Measurements from ENCODE around the gene MAP3K19.
"Not testable (repeated sequence)": the region's sequence is repeated elsewhere in the genome, so short reads cannot be mapped to it uniquely, and the experiment has no call there.

Gene MAP3K19, protein sequence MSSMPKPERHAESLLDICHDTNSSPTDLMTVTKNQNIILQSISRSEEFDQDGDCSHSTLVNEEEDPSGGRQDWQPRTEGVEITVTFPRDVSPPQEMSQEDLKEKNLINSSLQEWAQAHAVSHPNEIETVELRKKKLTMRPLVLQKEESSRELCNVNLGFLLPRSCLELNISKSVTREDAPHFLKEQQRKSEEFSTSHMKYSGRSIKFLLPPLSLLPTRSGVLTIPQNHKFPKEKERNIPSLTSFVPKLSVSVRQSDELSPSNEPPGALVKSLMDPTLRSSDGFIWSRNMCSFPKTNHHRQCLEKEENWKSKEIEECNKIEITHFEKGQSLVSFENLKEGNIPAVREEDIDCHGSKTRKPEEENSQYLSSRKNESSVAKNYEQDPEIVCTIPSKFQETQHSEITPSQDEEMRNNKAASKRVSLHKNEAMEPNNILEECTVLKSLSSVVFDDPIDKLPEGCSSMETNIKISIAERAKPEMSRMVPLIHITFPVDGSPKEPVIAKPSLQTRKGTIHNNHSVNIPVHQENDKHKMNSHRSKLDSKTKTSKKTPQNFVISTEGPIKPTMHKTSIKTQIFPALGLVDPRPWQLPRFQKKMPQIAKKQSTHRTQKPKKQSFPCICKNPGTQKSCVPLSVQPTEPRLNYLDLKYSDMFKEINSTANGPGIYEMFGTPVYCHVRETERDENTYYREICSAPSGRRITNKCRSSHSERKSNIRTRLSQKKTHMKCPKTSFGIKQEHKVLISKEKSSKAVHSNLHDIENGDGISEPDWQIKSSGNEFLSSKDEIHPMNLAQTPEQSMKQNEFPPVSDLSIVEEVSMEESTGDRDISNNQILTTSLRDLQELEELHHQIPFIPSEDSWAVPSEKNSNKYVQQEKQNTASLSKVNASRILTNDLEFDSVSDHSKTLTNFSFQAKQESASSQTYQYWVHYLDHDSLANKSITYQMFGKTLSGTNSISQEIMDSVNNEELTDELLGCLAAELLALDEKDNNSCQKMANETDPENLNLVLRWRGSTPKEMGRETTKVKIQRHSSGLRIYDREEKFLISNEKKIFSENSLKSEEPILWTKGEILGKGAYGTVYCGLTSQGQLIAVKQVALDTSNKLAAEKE (N-terminal part only)

DNA sequence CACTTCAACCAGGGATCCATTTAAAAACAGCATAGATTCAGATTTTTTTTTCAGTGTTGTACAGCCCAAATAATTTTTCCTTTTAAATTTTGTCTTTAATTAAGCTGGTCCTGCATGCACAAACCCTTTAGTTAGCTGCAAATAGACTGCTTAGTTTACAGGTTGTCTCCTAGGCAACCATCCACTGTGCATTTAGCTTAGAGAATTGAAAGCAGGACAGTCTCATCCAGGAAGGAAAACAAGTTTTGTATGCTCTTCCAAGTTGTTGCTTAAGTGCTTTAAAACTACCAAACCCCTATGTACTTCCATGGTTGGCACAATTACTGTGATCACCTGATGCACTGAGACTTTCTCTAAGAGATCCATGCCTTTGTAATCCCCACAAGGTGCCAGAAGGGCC is at the start of gene MAP3K19:
Gene MAP3K19, minus strand, starts transcription at position 148 of the 400 bp plus-strand sequence. CDS start 22,800 bp downstream, outside the sequence.
- DNase-seq (ENCODE audit: low read depth) = no peak

DNA sequence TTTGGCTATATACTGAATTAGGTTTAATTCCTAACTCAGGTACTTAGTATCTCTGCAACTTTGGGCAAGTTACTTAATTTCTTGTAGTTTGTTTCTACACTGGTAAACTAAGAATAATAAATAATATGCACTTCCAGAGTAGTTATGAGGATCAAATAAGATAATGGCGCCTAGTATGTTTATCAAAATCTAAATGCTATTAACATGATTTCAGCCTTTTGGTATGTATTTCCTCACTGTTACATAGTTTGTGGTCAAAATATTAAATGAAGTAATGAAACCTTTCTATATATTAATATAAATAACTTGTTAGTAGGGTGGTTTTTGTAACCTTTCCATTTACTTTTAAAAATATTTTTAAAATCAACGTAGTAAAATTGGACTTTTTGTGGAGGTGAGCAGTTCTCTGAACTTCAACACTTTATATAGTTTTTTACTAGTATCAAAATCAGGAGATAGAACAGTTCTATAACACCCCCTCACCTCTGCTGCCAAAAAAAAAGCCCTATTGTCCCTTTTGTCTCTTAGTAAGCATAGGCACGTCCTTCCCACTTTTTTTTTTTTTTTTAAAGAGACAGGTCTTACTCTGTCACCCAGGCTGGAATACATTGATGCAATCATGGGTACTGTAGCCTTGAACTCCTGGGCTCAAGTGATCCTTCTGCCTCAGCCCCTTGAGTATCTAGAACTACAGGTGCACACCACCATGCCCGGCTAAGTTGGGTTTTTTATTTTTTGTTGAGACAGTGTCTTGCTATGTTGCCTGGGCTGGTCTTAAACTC is 49.6 kb upstream of the MAP3K19 start:
- DNase-seq (ENCODE audit: low read depth) = no peak

DNA sequence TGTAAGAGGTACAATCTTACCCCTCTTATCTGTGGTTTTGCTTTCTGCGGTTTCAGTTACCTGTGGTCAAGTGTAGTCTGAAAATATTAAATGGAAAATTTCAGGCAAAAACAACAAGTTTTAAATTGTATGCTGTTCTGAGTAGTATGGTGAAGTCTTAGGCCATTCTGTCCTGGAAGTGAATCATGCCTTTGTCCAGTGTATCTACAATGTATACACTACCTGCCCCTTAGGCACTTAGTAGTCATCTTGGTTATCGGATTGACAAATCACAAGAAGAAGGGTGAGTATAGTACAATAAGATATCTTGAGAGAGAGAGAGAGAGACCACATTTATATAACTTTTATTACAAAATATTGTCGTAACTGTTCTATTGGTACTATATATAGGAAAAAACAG is 48.3 kb upstream of the MAP3K19 start:
- DNase-seq (ENCODE audit: low read depth) = no peak

GRCh38 chr2:135094508-135094907 is 47.3 kb upstream of the MAP3K19 start:
- DNase-seq (ENCODE audit: low read depth) = no peak

DNA sequence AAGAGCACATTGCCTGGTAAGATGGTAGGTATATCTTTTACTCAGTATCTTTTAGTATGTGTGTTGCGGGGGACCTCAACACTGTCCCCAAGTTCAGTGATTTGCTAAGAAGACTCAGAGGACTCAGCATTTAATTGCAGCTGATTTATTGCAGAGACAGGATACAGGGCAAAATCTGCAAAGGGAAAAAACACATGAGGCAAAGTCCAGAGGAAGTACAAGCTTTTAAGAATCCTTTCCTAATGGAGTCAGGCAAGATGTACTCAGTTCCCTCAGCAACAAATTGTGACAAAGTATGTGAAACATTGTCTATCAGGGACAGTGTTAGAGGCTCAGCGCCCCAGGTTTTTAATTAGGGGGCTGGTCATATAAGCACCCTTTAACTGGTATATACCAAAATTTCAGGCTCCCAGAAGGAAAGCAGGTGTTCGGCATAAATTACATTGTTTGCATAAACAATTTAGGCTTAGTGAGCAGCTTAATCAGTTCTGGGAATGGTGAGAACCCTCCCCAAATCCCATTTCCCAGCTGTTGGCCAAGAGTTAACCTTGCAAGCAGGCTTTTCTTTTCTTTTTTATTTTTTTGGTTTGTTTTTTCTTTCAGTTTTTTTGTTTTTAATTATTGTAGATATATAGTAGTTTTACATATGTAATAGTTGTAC is 46.6 kb upstream of the MAP3K19 start:
- no peak for DNase-seq (ENCODE audit: low read depth)

DNA sequence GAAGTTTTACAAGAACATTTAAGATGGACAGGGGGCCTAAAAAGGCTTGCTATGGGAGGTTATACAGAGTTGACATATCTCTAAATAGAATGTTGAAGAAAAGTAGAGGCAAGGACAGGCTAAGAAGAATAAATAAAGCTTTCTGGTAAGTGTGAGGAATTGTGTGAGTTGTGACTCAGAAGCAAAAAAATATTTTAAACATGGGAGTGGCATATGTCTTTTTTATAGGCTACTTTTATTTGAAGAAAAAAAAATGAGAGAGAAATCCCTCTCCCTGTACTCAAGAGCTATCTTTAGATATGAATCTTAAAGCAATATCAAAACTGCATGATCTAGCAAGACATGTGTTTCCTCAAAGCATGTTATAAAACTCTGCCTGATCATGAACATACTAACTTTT is 45.9 kb upstream of the MAP3K19 start:
- DNase-seq (ENCODE audit: low read depth) = no peak

DNA sequence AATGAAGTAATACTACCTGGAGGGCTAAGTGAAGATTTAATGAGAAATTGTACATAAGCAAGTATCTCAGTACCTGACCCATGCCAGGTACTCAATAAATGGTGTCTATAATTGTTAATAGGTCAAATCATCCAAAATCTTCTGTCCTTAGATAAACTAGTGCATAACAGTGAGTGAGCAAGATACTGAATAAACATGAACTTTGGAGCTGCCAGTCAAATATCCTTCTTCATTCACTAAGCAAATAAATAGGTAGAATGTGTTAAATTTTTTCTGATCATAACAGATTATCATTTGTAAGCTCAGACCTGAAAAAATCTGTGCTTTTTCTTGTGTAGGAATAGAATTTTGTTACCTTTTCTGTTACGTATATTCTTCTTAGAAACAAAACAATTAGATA is 44.4 kb upstream of the MAP3K19 start:
- no peak for DNase-seq (ENCODE audit: low read depth)

- not testable (repeated sequence) for DNase-seq (ENCODE audit: low read depth)
These were observed 42.4 kb upstream of the MAP3K19 start for GRCh38 chr2:135089597-135089996.

- no peak for DNase-seq (ENCODE audit: low read depth)
These were observed 39.0 kb upstream of the MAP3K19 start for GRCh38 chr2:135086222-135086621.

DNA sequence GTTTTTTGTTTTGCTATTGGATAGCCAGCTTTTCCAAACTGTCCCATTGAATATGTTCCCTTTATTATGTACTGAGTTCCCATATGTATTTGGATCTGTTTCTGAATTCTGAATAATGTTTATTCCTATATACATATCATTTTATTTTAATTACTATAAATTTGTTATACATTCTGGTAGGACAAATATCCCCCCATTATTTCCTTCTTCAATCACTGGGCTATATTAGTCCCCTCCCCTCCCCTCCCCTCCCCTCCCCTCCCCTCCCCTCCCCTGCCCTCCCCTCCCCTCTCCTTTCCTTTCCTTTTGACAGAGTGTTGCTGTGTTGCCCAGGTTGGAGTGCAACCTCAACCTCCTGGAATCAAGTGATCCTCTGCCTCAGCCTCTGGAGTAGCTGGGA is 31.2 kb upstream of the MAP3K19 start:
- no peak for DNase-seq (ENCODE audit: low read depth)

- DNase-seq (ENCODE audit: low read depth) = no peak
These were observed 29.3 kb upstream of the MAP3K19 start for GRCh38 chr2:135076556-135076955.

GRCh38 chr2:135074216-135074615 is 27.0 kb upstream of the MAP3K19 start:
- no peak for DNase-seq (ENCODE audit: low read depth)

DNA sequence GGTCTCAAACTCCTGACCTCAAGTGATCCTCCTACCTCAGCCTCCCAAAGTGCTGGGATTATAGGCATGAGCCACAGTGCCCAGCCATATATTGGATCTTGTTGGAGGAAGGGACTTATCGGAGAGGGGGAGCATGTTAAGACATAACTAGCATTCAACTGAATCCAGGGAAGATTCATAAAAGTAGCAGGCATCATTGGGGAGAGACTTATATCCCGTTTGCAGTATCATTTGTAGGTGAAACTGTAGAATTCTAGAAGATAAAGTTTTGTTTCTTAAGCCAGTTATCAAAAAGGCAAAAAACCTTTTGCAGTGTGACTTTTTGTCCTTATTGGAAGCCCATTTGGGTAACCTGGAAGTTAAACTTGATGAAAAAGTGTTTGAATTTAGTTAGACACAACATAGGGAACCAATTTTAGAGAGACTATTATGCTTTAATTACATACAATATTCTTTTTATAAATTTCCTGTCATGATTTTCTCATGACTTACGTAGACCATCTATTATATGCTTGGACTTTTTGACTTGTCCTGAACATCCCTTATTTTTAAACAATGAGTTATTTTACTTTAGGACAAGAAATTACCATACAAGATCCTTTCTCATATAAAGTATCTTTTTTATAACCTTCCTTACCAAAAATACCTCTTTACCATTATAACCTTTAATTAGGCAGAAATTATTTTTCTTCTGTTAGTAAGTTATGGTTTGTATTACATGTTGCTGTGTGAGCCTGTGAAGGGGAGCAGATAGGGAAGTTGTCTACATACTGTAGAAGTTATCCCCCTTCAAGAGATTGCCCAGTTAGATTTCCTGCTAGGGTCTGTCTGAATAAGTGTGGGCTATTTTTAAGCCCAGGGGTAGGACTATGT is 25.1 kb upstream of the MAP3K19 start:
- DNase-seq (ENCODE audit: low read depth) = no peak

DNA sequence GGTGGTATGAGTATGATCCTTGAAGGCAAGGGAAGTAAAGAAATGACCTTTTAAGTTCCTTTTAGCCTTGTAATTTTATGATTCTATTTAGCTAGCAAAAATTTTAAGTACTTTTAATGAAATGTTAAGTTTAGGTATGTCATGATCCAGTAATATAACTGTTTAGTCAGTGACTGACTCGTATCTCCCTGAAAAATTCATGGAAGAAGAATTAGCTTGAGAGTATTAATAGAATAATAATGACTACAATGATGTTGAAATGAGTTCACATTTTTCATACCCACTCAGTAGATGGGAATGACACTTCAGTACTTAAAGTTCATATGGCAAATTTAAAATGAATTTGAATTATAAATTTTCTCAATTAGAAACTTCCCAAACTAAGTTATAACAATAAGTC is 19.5 kb upstream of the MAP3K19 start:
- no peak for DNase-seq (ENCODE audit: low read depth)

DNA sequence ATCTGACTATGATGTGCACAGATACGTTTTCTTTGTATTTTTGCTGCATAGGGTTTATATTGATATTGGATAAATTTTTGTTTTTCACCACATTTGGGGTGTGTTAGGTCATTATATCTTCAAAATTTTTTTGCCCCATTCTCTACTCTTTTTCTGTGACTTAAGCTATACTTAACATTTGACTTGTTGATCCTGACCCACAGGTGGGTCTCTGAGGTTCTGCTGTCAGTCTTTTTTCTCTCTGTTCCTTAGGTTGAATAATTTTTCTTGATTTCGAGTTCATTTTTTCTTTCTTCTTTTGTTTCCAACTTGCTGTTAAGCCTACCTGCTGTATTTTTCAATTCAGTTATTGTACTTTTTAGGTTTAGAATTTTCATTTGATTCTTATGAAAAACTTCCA is 16.9 kb upstream of the MAP3K19 start:
- no peak for DNase-seq (ENCODE audit: low read depth)

- no peak for DNase-seq (ENCODE audit: low read depth)
These were observed 16.0 kb upstream of the MAP3K19 start for GRCh38 chr2:135063210-135063609.

GRCh38 chr2:135059577-135059976 is 12.3 kb upstream of the MAP3K19 start:
- no peak for DNase-seq (ENCODE audit: low read depth)

- DNase-seq (ENCODE audit: low read depth) = peak; percentile 28
These were observed 9.5 kb upstream of the MAP3K19 start for GRCh38 chr2:135056790-135057189.

- peak; percentile 20 for DNase-seq (ENCODE audit: low read depth)
These were observed 8.0 kb upstream of the MAP3K19 start for GRCh38 chr2:135055182-135055786.

DNA sequence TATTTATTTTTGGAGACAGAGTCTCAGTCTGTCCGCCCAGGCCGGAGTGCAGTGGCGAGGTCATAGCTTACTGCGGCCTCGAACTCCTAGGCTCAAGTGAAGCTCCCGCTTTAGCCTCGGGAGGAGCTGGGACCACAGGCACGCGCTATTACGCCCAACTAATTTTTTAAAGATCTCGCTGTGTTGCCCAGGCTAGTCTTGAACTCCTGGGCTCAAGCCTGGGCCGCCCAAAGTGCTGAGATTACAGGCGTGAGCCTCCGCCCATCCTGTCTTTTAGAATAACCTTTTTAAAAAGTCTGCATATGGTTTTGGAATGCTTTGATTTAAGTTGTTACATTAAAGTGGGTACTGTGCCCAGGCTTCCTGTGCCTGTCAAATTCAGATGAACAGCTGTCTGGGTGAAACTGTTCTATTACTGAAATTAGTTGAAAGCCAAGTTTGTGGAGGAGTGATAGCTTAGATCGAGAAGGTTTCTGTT is 5.8 kb upstream of the MAP3K19 start:
- no peak for DNase-seq (ENCODE audit: low read depth)
